GM21717 (cell line): Measurements from ENCODE around the gene SMCHD1.
"Not testable (repeated sequence)": the region's sequence is repeated elsewhere in the genome, so short reads cannot be mapped to it uniquely, and the experiment has no call there.

Experiments used
- ATAC-seq: cut with Tn5 transposase; IDR thresholded peaks from one replicate; pipeline ENCODE4 v1.9.1; 2021; ENCODE audit warnings: mild to moderate bottlenecking, moderate library complexity; ENCODE audit not compliant: unreplicated experiment

The SMCHD1 gene

DNA sequence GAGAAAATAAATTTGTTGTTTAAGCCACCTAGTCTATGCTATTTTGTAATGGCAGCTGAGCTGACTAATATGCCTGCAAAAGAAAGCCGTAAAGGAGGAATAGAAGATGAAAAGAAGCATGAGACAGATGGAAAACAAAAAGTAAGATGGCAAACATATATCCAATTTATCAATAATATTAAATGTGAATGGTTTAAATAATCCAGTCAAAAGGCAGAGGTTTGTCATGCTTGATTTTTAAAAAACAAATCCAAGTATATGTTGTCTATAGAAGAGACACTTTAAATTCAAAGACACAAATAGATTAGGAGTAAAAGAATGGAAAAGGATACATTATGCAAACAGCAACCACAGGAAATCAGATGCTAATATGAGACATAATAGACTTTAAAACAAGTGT, 155.9 kb downstream of the SMCHD1 start:
- no peak for ATAC-seq

DNA sequence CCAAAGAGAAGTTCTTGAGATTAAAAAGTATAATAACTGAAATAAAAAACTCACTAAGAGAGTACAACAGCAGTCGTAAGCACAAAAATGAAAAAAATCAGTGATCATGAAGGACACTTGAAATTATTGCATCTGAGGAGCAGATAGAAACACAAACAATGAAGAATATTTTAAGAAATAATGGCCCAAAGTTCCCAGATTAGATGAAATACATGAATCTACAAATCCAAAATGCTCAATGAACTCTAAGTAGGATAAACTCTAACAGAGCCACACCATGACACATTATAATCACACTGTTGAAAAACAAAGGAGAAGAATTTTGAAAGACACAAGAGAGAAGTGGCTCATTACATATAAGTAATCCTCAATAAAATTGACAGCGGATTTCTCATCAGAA, 159.4 kb downstream of the SMCHD1 start:
- no peak for ATAC-seq

DNA sequence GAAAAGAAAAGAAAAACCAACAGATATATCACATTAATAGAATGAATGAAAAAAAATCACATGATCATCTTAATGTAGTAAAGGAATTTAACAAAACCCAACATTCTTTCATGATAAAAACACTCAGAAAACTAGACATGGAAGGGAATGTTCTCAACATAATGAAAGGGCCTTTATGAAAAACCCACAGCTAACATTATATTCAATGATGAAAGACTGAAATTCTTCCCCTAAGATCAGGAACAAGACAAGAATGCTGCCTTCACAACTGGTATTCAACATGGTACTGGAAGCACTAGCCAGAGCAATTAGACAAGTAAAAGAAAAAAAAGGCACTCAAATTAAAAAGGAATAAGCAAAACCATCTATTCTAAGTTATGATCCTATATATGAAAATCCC, 162.8 kb downstream of the SMCHD1 start:
- ATAC-seq = no peak

DNA sequence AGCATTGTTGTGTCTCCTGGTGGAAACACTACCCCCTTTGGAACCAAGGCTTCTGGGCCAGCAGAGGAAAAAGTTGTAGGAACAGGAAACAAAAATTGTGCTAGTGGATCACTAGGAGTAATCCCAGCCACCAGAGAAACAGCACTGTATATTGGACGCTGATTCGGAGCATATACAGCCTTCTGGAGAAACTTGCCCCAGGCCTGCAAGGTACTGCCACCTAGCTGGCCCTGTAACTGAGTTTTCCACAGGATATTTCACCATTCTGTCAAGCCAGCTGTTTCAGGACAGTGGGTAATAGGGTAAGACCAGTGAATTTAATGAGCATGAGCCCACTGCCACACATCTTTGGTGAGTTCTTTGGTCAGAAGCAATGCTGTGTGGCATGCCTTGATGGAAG, 166.2 kb downstream of the SMCHD1 start:
- ATAC-seq = no peak

DNA sequence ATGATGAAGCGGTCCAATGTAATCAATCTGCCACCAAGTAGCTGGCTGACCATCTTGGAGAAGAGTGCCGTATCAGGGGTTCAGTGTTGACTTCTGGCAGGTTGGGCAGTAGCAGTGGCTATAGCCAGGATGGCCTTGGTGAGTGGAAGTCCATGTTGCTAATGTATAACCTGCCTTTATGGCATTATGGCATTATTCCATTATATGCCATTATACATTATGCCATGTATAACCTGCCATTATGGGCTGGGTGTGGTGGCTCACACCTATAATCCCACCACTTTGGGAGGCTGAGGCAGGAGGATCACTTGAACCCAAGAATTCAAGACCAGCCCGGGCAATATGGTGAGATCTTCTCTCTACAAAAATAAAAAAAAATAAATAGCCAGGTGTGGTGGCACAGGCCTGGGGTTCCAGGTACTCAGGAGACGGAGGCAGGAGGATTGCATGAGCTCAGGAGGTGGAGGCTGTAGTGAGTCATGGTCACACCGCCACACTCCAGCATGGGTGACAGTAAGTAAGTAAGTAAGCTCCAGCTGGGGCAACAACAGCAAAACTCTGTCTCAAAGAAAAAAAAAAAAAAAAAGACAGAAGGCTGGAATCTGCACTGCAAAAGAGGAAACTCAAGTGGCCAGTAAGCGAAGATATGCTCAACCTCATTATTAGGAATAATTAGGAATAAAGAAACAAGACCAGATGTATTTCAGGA, 166.8 kb downstream of the SMCHD1 start:
- ATAC-seq = no peak

DNA sequence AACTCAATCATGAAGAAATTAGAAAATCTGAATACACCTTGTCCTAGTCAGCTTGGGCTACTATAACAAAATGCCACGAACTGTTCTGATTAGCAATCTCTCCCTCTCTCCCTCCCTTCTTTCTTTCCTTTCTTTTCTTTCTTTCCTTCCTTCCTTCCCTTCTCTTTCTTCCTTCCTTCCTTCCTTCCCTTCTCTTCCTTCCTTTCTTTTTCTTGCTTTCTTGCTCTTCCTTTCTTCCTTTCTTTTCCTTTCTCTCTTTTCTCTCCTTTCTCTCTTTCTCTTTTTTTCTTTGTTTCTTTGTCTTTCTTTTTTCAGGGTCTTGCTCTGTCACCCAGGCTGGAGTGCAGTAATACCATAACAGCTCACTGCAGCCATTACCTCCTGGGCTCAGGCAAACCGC, 167.7 kb downstream of the SMCHD1 start:
- ATAC-seq = no peak

DNA sequence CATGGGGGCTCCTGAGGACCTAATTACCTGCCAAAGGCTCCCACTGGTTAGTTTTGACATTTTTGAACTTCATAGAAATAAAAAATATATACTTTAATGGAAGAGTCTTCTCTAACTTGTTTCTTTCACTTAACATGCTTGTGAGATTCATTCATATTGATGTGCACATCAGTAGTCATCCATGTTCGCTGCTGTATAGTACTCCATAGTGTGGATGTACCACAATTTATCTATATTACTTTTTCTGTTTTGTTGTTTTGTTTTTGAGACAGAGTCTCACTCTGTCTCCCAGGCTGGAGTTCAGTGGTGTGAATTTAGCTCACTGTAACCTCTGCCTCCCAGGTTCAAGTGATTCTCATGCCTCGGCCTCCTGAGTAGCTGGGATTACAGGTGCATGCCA, 168.4 kb downstream of the SMCHD1 start:
- ATAC-seq = no peak

DNA sequence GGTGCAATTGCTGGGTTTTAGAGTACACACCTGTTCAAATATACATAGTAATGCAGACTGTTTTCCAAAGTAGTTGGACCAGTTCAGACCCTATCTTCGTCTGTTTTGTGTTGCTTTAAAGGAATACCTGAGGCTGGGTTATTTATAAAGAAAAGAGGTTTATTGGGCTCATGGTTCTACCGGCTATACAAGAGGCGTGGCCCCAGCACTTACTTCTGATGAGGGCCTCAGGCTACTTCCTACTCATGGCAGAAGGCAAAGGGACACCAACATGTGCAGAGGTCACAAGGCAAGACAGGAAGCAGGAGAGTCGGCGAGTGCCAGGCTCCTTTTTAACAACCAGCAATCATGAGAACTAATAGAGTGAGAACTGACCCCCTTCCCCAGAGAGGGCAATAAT, 169.3 kb downstream of the SMCHD1 start:
- ATAC-seq = no peak

DNA sequence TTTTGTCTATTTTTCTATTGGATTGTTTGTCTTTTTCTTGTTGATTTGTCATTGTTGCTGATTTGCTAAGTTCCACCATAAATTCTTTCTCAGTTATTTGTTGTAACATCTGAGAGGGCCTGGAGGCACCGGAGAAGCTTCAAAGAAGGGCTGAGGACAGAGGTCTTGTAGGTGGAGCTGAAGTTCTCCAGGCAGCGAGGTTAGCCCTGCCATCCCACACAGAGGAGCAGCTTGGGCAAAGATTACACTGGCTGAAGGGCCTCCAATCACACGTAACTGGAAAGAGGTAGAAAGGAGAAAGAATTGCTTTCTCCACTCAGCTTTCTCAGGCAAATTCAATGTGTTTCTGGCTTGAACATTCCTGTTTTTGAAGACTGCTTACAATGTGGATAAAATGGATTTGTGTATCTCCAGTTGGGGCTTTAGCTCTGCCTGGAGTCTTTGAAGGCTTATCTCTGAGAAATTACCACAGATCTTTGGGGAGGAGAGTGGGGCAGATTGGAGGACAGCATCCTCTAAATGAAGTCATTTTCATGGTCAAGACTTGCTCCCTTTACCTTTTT, 170.2 kb downstream of the SMCHD1 start:
- no peak for ATAC-seq

DNA sequence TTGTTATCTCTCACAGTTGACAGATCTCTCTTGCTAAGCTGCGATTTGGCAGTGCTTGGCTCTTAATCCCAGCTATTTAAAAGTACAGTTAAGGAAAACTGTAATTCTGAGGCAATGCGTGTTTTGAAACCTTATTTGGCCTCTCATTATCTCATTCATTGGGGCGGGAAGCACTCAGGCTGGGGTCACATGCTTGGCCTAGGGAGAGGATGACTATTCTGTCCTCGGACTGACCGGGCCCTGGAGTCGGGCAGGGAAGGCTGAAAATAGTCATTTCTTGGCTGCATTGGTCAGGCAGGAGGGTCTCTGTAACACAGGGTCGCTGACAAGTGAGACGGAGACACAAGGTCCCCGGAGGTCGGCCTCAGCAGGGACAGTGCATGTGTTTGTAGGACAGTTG, 171.1 kb downstream of the SMCHD1 start:
- ATAC-seq = no peak

DNA sequence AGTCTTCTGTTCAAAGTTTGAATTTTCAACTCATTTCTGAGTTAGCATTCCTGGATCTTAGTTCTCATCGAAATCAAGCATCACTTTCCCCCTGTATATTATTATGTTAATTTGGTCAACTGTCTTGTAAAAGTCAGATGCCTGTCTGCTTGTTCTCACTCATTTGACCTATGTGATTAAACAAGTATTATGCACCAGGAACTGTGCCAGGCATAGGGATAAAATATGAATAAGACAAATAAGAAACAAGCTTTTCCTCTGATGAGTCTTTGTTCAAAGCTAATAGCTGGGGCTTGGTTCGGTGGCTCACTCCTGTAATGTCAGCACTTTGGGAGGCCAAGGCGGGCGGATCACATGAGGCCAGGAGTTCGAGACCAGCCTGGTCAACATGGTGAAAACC, 171.5 kb downstream of the SMCHD1 start:
- no peak for ATAC-seq

DNA sequence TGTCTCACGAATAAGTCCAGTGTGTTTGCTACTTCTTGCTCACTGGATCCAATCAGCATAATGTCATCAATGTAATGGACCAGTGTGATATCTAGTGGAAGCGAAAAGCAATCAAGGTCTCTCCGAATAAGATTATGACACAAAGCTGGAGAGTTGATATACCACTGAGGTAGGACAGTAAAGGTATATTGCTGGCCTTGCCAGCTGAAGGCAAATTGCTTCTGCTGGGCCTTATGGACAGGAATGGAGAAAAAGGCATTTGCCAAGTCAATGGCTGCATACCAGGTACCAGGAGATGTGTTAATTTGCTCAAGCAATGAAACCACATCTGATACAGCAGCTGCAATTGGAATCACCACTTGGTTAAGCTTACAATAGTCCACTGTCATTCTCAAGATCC, 180.6 kb downstream of the SMCHD1 start:
- not testable (repeated sequence) for ATAC-seq

DNA sequence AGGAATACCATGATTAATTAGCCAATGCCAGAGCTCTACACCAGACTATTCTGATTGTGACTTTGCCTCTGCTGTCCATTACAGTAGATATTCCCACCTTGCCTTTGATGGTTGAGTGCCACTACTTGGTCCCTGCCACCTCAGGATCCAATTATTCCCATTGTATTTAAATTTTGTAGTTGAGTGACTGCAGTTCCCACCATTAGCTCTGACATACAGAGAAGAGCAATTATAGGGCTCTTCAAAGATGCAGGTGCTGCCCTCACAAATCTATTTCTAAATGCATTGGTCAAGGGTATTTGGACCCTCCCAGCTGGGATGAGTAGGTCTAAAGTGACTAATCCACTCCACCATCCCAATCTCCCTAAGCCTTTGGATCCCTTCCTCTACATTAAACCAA, 181.8 kb downstream of the SMCHD1 start:
- ATAC-seq = not testable (repeated sequence)

DNA sequence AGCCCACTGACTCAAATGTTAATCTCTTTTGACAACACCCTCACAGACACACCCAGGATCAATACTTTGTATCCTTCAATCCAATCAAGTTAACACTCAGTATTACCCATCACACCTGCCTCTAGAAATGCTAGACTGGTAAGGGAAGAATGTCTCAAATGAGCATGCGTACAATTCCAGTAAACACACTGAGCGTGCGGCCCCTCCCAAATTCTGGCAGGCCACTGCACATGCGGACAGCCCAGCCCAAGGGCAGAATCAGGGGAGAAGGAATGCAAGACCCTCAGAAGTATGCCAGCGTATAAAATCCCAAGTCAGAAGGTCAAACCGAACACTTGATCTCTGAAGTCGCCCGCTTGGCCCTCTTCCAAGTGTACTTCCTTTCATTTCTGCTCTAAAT, 183.7 kb downstream of the SMCHD1 start:
- ATAC-seq = no peak

DNA sequence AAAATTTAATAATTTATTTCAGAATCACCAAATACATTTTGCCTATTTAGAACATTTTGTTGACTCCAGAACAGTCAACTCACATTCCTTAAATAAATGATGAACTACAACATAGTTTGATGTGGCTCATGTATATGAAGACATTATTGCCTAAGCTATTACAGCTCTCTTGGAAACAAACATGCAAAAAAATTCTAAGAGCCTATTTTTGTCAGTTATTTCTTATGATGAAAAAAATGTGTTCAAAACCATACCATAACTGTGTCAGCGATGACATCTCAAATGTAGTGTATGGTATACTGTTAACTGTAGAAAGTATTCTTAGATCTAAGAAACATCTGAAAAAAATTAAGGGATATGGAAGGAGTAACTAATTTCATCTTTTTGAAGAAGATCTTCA, 185.0 kb downstream of the SMCHD1 start:
- ATAC-seq = no peak

DNA sequence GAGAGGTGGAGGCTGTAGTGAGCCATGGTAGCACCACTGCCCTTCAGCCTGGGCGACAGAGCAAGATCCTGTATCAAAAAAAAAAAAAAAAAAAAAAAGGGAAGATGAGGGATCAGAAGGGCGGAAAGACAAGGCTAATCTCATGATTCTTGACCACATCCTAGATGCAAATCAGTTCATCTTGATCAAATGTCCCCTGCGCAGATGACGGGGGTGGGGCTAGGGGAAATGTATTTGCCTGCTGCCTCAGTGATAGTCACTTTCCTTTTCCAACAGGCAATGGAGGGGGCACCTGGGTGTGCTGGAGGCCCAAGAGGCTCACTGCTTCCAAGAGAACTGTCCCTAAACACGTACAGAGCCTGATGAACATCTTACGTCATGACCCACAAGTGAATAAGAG, 187.6 kb downstream of the SMCHD1 start:
- ATAC-seq = no peak

DNA sequence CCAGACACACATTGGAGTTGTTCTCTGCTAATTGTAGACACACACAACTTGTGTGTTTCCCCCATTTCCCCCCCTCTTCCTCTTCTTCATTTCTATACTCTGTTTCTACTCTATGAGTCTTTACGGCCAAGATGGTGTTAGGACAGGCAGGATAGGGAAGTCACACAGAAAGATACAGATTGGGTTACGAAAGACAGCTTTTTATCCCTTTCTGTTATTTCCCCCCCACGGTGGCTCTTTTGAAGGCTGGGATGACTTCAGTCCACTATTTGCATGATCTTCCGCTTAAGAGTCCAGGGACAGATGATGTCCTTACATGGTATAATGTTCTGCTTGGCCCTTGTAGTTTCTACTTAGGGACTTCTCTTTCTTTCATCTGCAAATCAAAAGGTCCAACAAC, 189.6 kb downstream of the SMCHD1 start:
- ATAC-seq = no peak

DNA sequence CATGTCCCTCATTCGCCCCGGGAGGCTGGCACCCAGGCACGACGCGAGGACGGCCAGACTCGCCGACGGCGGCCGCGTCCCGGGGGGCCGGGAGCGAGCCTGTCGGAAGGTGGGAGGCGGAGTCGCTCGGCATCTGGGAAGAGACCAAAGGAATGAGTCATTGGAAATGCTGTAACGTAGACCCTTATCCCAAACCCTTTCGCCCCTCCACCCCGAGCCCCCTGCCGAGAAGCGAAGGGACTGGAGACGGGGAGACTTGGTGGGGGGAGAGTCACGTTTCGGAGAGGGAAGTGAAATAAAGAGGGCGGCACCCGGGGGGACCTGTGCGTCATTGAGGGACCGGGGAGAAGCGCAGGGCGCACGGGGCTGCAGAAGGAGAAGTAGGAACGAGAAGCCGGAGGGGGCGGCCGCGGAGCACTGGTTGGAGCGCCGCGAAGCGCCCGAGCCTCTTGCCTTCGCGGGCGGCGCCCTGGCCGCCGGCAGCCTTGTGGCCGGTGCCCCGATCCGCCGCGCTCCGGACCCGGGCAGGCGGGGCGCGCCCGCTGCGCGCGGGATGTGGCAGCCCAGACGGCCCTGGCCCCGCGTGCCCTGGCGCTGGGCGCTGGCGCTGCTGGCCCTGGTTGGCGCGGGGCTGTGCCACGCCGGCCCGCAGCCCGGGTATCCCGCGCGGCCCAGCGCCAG, 191.2 kb downstream of the SMCHD1 start, which contains the start of gene EMILIN2:
EMILIN2 (plus strand) TSS at position 371 of the 681 bp plus-strand sequence; CDS start at position 554, 183 bp downstream.
- peak; percentile 47 for ATAC-seq

DNA sequence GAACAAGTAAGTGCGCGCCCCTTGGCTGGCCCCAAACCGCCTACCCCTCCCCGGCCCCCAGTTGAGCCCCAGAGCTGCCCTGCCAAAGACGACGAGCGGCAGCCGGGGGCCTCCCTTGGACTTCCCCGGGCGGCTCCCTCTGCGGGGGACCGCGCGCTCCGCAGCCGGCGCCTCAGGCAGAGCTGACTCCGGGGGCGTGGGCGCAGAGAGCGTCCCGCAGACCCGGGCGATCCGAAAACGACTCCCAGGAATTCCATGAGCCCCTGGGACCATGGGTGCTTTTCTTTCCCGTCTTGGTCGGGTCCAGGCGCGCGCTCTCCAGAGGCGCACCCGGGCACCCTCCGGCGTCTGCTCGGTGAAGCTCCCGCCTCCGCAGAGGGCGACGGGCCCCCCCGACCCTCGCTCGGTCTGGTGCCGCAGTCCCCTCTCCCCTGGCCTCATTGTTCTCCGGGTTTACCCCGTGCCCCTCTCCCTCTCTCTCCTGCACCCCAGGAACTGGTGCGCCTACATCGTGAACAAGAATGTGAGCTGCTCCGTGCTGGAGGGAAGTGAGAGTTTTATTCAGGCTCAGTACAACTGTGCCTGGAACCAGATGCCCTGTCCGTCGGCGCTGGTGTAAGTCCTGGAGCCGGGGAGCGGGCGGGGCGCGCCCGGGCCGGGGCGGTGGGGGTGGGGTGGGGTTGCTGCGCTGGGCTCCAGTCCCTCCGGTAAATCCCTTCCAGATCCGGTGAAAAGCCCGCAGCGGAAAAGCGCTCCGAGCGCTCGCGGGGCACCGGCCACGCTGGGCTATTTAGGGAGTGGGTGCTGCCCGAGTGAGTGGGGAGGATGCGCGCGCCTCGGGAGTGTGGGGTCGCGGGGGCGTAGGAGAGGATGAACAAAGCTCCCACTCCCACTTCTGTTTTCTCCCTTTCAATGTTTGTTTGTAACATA, 192.1 kb downstream of the SMCHD1 start:
- ATAC-seq = peak; percentile 36

DNA sequence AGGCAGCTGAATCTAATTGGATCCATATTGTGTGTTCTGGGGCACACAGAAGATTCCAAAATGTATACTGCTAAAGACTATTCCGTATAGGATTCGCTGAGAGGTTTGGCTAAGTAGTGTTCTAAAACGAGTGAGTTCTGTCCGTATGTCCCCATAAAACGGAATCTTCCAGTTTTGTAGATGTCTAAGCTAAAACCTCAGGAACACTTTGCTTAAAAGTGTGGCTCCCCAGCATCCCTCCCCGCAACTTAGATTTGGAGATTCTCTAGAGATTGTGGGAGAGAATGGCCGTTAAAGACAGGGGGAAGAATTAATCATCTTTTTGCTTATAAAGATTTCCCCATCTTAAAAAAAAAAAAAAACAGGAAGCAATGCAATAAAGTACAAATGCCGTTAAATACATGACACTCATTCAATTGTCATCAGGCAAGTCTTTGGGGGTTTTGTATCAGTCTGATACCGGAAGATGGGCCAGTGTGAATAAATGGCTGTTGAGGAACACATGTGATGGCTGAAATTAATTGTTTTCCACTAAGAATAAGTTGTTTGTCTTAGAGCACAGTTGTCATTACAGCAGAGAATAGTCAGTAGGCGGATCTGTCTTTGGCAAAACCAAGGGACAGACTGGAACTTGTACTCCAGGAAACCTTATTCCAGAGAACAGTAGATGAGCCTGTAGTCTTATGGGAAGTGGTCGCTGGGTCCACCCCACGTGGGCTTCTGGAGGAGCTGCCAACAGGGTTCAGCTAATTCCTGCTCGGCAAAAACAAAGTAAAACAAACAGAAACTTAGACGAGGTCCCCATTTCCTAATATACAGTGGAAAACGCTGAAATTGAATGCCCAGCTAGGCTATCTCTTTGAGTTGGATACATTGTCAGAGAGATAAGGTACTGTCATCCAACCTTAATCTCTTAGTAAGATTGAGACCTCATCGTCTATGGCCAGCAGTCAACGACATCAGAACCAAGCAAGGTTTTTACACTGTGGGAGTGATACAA, 193.0 kb downstream of the SMCHD1 start:
- ATAC-seq = no peak
